Astrocyte (in vitro differentiated cells and primary cell): ENCODE results near the gene PLA2G4F.

Experiments used
- EZH2 ChIP-seq: IDR thresholded peaks from 2 replicates; pipeline ENCODE4 v1.6.1; 2012; ENCODE audit warnings: mild to moderate bottlenecking, low read length, inconsistent platforms; ENCODE audit not compliant: insufficient read depth
- TF ChIP-seq, protein P1 (sequence below): IDR thresholded peaks from 2 replicates; pipeline ENCODE4 v1.5.1; 2011; ENCODE audit warnings: low read depth, mild to moderate bottlenecking, inconsistent platforms, low read length, moderate library complexity; ENCODE audit not compliant: insufficient read depth

DNA sequence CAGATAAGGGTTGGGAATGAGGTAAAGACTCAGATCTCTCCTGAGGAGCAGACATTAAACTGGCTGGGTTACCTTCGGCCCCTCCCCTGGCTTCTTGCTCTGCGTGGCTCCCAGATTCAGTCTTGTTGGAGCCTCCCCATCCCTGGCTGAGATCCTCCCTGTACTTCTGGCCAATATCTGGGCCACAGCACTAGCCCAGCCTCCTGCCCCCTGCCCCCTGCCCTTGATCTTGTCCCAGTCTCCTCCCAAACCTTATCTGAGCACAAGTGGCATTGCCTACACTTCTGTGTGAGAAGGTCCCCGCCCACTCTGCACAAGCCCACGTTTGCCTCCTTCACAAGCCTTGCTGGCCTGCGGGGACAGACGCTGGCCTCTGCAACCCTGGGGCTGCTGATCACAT lies 16.8 kb downstream of the PLA2G4F start:
- TF ChIP-seq, protein P1, sequence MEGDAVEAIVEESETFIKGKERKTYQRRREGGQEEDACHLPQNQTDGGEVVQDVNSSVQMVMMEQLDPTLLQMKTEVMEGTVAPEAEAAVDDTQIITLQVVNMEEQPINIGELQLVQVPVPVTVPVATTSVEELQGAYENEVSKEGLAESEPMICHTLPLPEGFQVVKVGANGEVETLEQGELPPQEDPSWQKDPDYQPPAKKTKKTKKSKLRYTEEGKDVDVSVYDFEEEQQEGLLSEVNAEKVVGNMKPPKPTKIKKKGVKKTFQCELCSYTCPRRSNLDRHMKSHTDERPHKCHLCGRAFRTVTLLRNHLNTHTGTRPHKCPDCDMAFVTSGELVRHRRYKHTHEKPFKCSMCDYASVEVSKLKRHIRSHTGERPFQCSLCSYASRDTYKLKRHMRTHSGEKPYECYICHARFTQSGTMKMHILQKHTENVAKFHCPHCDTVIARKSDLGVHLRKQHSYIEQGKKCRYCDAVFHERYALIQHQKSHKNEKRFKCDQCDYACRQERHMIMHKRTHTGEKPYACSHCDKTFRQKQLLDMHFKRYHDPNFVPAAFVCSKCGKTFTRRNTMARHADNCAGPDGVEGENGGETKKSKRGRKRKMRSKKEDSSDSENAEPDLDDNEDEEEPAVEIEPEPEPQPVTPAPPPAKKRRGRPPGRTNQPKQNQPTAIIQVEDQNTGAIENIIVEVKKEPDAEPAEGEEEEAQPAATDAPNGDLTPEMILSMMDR = no peak
- no peak for TF ChIP-seq EZH2
